Pancreas (tissue), 10 donors: Measurements from ENCODE around the gene FUOM. TPM values are rescaled to one million over a fixed set of nuclear protein-coding genes. Genes with fewer than 3 reads are reported as not detected.
A peak's percentile ranks its signal among the peaks of the same experiment; 100 is the strongest.

ENCODE experiments used
- ATAC-seq, 4 donors: fragments of 200-7000 bp; cut with Tn5 transposase; one replicate each; pipeline versions ENCODE4 v1.8.0 to v1.9.1; 2020; ENCODE audit warnings: mild to moderate bottlenecking in 4 of 4, moderate library complexity in 4 of 4
- DNase-seq, 6 donors: peaks; one replicate each; pipeline ENCODE4 v3.0.0-alpha.2; 2020
- FAIRE-seq: peaks from 2 replicates; lab custom pipeline; 2012; peaks lifted over from hg19 to GRCh38; lab: Jason Lieb, UNC
- H3K27ac ChIP-seq, 4 donors: fragments of 200-600 bp; sonication (generic); 1 replicate in 3 of 4; 2 replicates in 1 of 4; pipeline versions ENCODE4 v1.5.0 to v1.8.0; 2020
- H3K27me3 ChIP-seq, 4 donors: fragments of 200-600 bp; one replicate each; pipeline ENCODE4 v1.8.0; 2021
- H3K36me3 ChIP-seq, 3 donors: fragments of 200-600 bp; sonication (generic) in 1 of 3; one replicate each; pipeline versions ENCODE4 v1.5.0 to v1.8.0; 2020 to 2021
- H3K4me1 ChIP-seq, 3 donors: fragments of 200-600 bp; one replicate each; pipeline ENCODE4 v1.8.0; 2021
- H3K4me3 ChIP-seq, 4 donors: fragments of 200-600 bp; sonication (generic) in 2 of 4; one replicate each; pipeline versions ENCODE4 v1.5.0 to v1.8.0; 2020 to 2021
- H3K9me3 ChIP-seq, 4 donors: fragments of 200-600 bp; one replicate each; pipeline ENCODE4 v1.8.0; 2021
- WGBS, 2 donors: extraction: QIAGEN DNeasy Blood & Tissue Kit; methylation state at CpG; one replicate each; pipeline ENCODE4 v1.1.7; 2013; 5-methylcytosine and 5-hydroxymethylcytosine counted together
- intact Hi-C, 3 donors: fragments of 100-400 bp; cut with DNase I; formaldehyde crosslinking; loops; one replicate each; pipeline versions ENCODE4 v1.11.1 to v1.14.2; 2022
- polyA plus RNA-seq, 2 donors: library from polyadenylated mRNA; stranded (reverse); fragments of 200-250 nt; gene quantifications; one replicate each; pipeline ENCODE4 v1.2.3, GENCODE V29; 2013
- total RNA-seq, 6 donors: library from RNA; stranded (reverse); fragmentation: NEBNext Ultra II Directional in 4 of 6; extraction: Animal tissue kit (Norgen Biotek cat#: 25700) in 4 of 6; gene quantifications; one replicate each; pipeline versions ENCODE4 v1.2.1 to v1.2.4, GENCODE V29; 2021 to 2023
- TF ChIP-seq, protein P1 (sequence below), 4 donors: fragments of 200-600 bp; sonication (generic) in 3 of 4; IDR thresholded peaks; one replicate each; pipeline versions ENCODE4 v1.5.0 to v1.8.0; 2021; ENCODE audit warnings: antibody characterized with exemption in 4 of 4
- donor health status: healthy with polysubstance abuse.
- donor health status: DM: no; HTN: no; CAD: no; lungs with moderate emphysema.
- donor health status: DM: no; HTN: no; CAD: no.
- donor health status: control.
- donor health status: control.
- donor health status: Bipolar disorder and iron deficiency.
- donor health status: DM: yes; HTN: yes; CAD: no.
- donor health status: DM: no; HTN: no; CAD: no.
- donor health status: DM: no; HTN: no; CAD: no.
- donor health status: DM: yes; HTN: yes; CAD: no.

Gene FUOM
- total and polyA plus RNA-seq, 8 donors: 6.3 to 19.2 (median 10.3) TPM

DNA sequence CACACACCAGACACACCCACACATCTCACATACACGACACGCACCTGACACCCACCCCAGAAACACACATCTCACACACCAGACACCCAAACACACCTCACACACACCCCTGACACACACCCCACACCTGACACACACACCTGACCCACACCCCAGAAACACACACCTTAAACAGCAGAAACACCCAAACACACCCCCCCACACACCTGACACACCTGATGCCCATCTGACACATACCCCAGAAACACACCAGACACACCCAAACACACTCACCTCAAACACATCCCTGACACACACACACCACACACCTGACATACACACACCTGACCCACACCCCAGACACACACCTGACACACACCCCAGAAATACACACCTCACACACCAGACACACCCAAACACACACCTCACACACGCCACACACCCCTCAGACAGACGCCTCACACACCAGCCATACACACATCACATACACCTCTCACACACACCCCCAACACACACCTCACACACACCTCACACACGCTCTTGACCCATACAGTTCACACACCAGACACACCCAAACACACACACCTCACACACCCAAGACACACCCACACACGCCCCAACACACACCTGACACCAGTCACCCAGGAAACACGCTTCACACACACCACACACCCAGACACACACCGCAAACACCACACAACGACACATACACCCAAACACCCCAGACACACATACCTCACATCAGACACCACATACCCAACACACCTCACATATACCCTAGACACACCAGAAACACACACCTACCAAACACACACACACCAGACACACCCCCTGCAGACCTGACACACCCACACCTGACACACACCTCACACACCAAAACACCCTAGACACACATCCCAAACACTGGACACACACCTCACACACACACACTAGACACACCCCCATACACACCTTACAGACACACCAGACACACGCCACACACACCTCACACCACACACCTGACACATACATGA lies 19.4 kb downstream of the FUOM start:
- no peak for FAIRE-seq
- 70 to 80% methylated on average over 10 of the region's 10 CpGs for WGBS, 2 donors
- intact Hi-C loops: no loop called here
- Histone ChIP-seq H3K27me3 (peaks cover 0 to 19% (median 9%) of the 10 kb centered on the region in 4 donors), H3K4me1 (peaks cover 0 to 15% (median 6%) of the 10 kb centered on the region in 3 donors), H3K36me3 (no peaks in the 10 kb centered on the region), H3K4me3 (no peak overlapping the region), H3K27ac (no peak overlapping the region), H3K9me3 (no peaks in the 10 kb centered on the region)
- no peak for ATAC-seq
- DNase-seq: no peak
- TF ChIP-seq, protein P1, sequence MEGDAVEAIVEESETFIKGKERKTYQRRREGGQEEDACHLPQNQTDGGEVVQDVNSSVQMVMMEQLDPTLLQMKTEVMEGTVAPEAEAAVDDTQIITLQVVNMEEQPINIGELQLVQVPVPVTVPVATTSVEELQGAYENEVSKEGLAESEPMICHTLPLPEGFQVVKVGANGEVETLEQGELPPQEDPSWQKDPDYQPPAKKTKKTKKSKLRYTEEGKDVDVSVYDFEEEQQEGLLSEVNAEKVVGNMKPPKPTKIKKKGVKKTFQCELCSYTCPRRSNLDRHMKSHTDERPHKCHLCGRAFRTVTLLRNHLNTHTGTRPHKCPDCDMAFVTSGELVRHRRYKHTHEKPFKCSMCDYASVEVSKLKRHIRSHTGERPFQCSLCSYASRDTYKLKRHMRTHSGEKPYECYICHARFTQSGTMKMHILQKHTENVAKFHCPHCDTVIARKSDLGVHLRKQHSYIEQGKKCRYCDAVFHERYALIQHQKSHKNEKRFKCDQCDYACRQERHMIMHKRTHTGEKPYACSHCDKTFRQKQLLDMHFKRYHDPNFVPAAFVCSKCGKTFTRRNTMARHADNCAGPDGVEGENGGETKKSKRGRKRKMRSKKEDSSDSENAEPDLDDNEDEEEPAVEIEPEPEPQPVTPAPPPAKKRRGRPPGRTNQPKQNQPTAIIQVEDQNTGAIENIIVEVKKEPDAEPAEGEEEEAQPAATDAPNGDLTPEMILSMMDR (IDR thresholded peaks at IDR 0.05): no peak

DNA sequence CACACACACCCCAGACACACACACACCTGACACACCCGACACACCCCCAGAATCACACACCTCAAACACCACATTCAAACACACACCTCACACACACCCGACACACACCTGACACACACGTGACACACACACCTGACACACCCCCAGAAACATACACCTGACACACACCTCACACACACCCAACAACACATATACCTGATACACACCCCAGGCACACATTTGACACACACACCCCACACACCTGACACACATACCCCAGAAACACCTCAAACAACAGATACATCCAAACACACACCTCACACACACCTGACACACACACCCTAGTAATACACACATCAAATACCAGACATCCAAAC lies 20.5 kb downstream of the FUOM start:
- no peak for ATAC-seq
- Histone ChIP-seq H3K36me3 (no peaks in the 10 kb centered on the region), H3K9me3 (no peaks in the 10 kb centered on the region), H3K4me3 (no peak overlapping the region), H3K27me3 (peaks cover 0 to 19% (median 8%) of the 10 kb centered on the region in 4 donors), H3K27ac (no peak overlapping the region), H3K4me1 (peaks cover 0 to 15% (median 6%) of the 10 kb centered on the region in 3 donors)
- intact Hi-C loops: no loop called here
- FAIRE-seq: no peak
- TF ChIP-seq, protein P1 (IDR thresholded peaks at IDR 0.05): no peak
- DNase-seq: no peak
- WGBS, 2 donors: 66 to 79% methylated on average over 3 of the region's 3 CpGs

DNA sequence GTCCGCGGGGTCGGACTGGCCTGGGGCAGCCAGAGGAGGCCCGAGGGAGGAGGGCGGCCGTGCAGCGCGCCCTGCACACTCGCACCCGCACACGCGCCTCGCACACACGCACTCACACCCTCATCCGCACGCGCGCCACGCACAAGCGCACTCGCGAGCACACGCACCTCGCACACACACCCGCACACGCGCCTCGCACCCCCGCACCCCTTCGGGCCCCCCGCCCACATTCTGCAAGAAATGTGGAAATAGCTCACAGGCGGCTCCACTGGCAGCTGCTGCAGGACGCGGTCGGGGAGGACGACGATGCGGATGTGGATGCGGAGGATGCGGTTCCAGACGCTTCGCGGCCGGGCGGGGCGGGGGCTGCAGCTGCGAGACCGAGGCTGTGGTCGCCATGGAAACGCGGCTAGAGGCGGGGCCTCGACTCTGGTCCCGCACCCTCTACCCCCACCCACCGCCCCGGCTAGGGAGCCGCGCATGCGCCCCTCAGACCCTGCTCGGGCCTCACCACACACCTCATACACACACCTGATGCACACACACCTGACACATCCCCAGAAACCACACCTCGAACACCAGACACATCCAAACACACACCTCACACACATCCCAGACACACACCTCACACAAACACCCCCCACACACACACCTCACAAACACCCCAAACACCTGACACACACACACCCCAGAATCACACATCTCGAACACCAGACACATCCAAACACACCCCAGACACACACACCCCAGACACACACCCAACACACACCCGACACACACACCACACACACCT lies 21.0 kb downstream of the FUOM start, which contains the start of gene CALY:
Gene CALY, minus strand, starts transcription at position 320 of the 793 bp plus-strand sequence. CDS start 7,907 bp downstream, outside the sequence.
- no peak for FAIRE-seq
- no peak within 1 kb of the TSS for H3K27ac ChIP-seq
- H3K4me1 ChIP-seq: peaks cover 0 to 15% (median 6%) of the 10 kb centered on the region in 3 donors
- TF ChIP-seq, protein P1 (IDR thresholded peaks at IDR 0.05): no peak
- peak in 3 of 4 donors; percentile 34 to 65 (median 59) for ATAC-seq
- 10 to 13% methylated on average over 51 to 63 of the region's 63 CpGs for WGBS, 2 donors
- intact Hi-C loops: no loop called here
- peak in 2 of 6 donors; percentile 66 to 81 for DNase-seq
- peak within 1 kb of the TSS in 2 of 4 donors; percentile 14 to 35 for H3K4me3 ChIP-seq
- no peaks in the 10 kb centered on the region for H3K36me3 ChIP-seq
- H3K27me3 ChIP-seq: peaks cover 0 to 19% (median 8%) of the 10 kb centered on the region in 4 donors
- no peaks in the 10 kb centered on the region for H3K9me3 ChIP-seq

DNA sequence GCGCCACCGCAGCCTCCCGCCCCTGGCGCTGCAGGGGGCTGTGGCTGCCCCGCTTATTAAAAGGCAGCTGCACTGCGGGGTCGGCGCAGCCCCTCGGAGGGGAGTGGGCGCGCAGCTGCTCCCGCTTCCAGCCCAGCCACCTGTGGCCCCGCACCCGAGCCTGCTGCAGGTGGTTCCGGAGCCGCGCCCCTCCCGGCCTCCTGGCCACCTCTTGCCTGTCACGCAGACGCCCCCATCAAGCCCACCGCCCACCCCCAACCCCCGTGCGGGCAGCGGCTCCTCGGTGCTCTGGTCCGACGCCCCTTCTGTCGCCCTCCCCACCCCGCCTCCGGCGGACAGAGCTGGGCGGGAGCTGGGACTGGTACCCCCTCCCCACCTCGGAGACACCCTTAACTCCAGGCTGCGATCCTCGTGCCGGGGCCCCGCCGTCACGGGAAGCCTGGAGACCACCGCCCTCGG lies 21.7 kb downstream of the FUOM start:
- Histone ChIP-seq H3K4me1 (peaks cover 0 to 15% (median 6%) of the 10 kb centered on the region in 3 donors), H3K9me3 (no peaks in the 10 kb centered on the region), H3K27me3 (peaks cover 0 to 19% (median 8%) of the 10 kb centered on the region in 4 donors), H3K4me3 (peak overlapping the region in 2 of 4 donors; percentile 14 to 35), H3K27ac (no peak overlapping the region), H3K36me3 (no peaks in the 10 kb centered on the region)
- TF ChIP-seq, protein P1 (IDR thresholded peaks at IDR 0.05): no peak
- ATAC-seq: peak in 2 of 4 donors; percentile 8 to 9
- intact Hi-C loops: no loop called here
- 4 to 6% methylated on average over 26 to 41 of the region's 41 CpGs for WGBS, 2 donors
- DNase-seq: peak in 2 of 6 donors; percentile 36 to 74
- no peak for FAIRE-seq
